Memory B cell (primary cell): ENCODE data around the gene HERC2.

Source experiments
- ATAC-seq: fragments of 150-1000 bp; cut with Tn5 transposase; 2 replicates; pipeline ENCODE4 v1.10.0; 2021; ENCODE audit warnings: low read depth, mild to moderate bottlenecking, moderate library complexity
- DNase-seq, 2 donors: peaks; one replicate each; pipeline ENCODE4 v3.0.0; 2022; ENCODE audit warnings: low spot score in 2 of 2
- H3K27ac Mint-ChIP-seq: one replicate; pipeline ENCODE4 v1.8.0; 2022; ENCODE audit warnings: mild to moderate bottlenecking, moderate library complexity, mixed read lengths
- H3K27me3 Mint-ChIP-seq: one replicate; pipeline ENCODE4 v1.8.0; 2022; ENCODE audit warnings: mixed read lengths
- H3K36me3 Mint-ChIP-seq: one replicate; pipeline ENCODE4 v1.8.0; 2022; ENCODE audit warnings: mild to moderate bottlenecking, mixed read lengths
- H3K4me1 Mint-ChIP-seq: one replicate; pipeline ENCODE4 v1.8.0; 2022; ENCODE audit warnings: mixed read lengths
- H3K4me3 Mint-ChIP-seq: one replicate; pipeline ENCODE4 v1.8.0; 2022; ENCODE audit warnings: mild to moderate bottlenecking, moderate library complexity, mixed read lengths
- H3K9me3 Mint-ChIP-seq: one replicate; pipeline ENCODE4 v1.8.0; 2022; ENCODE audit warnings: mixed read lengths

The HERC2 gene

GRCh38 chr15:28109626-28110455 lies 212.1 kb downstream of the HERC2 start:
- peaks cover 27% of the 10 kb centered on the region for H3K36me3 Mint-ChIP-seq
- H3K27me3 Mint-ChIP-seq = peaks cover 15% of the 10 kb centered on the region
- H3K4me3 Mint-ChIP-seq = no peak overlapping the region
- H3K4me1 Mint-ChIP-seq = peaks cover 17% of the 10 kb centered on the region
- no peaks in the 10 kb centered on the region for H3K9me3 Mint-ChIP-seq
- H3K27ac Mint-ChIP-seq = no peak overlapping the region
- no peak for ATAC-seq
- no peak for DNase-seq

- no peak overlapping the region for H3K27ac Mint-ChIP-seq
- H3K27me3 Mint-ChIP-seq = peaks cover 25% of the 10 kb centered on the region
- H3K4me1 Mint-ChIP-seq = peaks cover 20% of the 10 kb centered on the region
- no peak for DNase-seq
- ATAC-seq = no peak
- H3K9me3 Mint-ChIP-seq = no peaks in the 10 kb centered on the region
- H3K36me3 Mint-ChIP-seq = peaks cover 19% of the 10 kb centered on the region
- no peak overlapping the region for H3K4me3 Mint-ChIP-seq
Measured at GRCh38 chr15:28107904-28108275, 214.1 kb downstream of the HERC2 start.

- Mint-ChIP-seq H3K27ac (no peak overlapping the region), H3K27me3 (peaks cover 25% of the 10 kb centered on the region), H3K9me3 (no peaks in the 10 kb centered on the region), H3K36me3 (peaks cover 16% of the 10 kb centered on the region), H3K4me1 (peaks cover 20% of the 10 kb centered on the region), H3K4me3 (peak overlapping the region; percentile 77)
- ATAC-seq = peak; percentile 30
- no peak for DNase-seq
Measured at GRCh38 chr15:28107111-28107903, 214.7 kb downstream of the HERC2 start.

GRCh38 chr15:28106294-28107110 lies 215.5 kb downstream of the HERC2 start:
- H3K9me3 Mint-ChIP-seq = no peaks in the 10 kb centered on the region
- H3K27ac Mint-ChIP-seq = no peak overlapping the region
- ATAC-seq = peak; percentile 69
- H3K4me3 Mint-ChIP-seq = peak overlapping the region; percentile 46
- DNase-seq = no peak
- peaks cover 20% of the 10 kb centered on the region for H3K4me1 Mint-ChIP-seq
- H3K36me3 Mint-ChIP-seq = peaks cover 9% of the 10 kb centered on the region
- H3K27me3 Mint-ChIP-seq = peaks cover 25% of the 10 kb centered on the region

GRCh38 chr15:28105793-28106192 lies 216.2 kb downstream of the HERC2 start:
- ATAC-seq (no peak), DNase-seq (no peak)
- Mint-ChIP-seq H3K9me3 (no peaks in the 10 kb centered on the region), H3K4me3 (peak overlapping the region; percentile 46), H3K27ac (no peak overlapping the region), H3K4me1 (peaks cover 20% of the 10 kb centered on the region), H3K27me3 (peaks cover 25% of the 10 kb centered on the region), H3K36me3 (peaks cover 5% of the 10 kb centered on the region)

GRCh38 chr15:28105224-28105791 lies 216.7 kb downstream of the HERC2 start:
- DNase-seq (no peak), ATAC-seq (no peak)
- no peaks in the 10 kb centered on the region for H3K9me3 Mint-ChIP-seq
- peak overlapping the region; percentile 46 for H3K4me3 Mint-ChIP-seq
- no peak overlapping the region for H3K27ac Mint-ChIP-seq
- peaks cover 26% of the 10 kb centered on the region for H3K27me3 Mint-ChIP-seq
- peaks cover 5% of the 10 kb centered on the region for H3K36me3 Mint-ChIP-seq
- peaks cover 21% of the 10 kb centered on the region for H3K4me1 Mint-ChIP-seq

- Mint-ChIP-seq H3K27ac (no peak overlapping the region), H3K4me3 (no peak overlapping the region), H3K36me3 (peaks cover 6% of the 10 kb centered on the region), H3K9me3 (no peaks in the 10 kb centered on the region), H3K4me1 (peaks cover 29% of the 10 kb centered on the region), H3K27me3 (peaks cover 35% of the 10 kb centered on the region)
- ATAC-seq (no peak), DNase-seq (no peak)
Measured at GRCh38 chr15:28104326-28104725, 217.7 kb downstream of the HERC2 start.

- Mint-ChIP-seq H3K4me1 (peaks cover 29% of the 10 kb centered on the region), H3K4me3 (no peak overlapping the region), H3K9me3 (no peaks in the 10 kb centered on the region), H3K27me3 (peaks cover 37% of the 10 kb centered on the region), H3K36me3 (peaks cover 6% of the 10 kb centered on the region), H3K27ac (no peak overlapping the region)
- no peak for ATAC-seq
- no peak for DNase-seq
Measured at GRCh38 chr15:28103831-28104230, 218.1 kb downstream of the HERC2 start.

- peaks cover 43% of the 10 kb centered on the region for H3K27me3 Mint-ChIP-seq
- H3K27ac Mint-ChIP-seq = no peak overlapping the region
- peaks cover 6% of the 10 kb centered on the region for H3K36me3 Mint-ChIP-seq
- ATAC-seq = no peak
- no peaks in the 10 kb centered on the region for H3K9me3 Mint-ChIP-seq
- no peak overlapping the region for H3K4me3 Mint-ChIP-seq
- DNase-seq = no peak
- peaks cover 32% of the 10 kb centered on the region for H3K4me1 Mint-ChIP-seq
Measured at GRCh38 chr15:28101983-28102441, 220.0 kb downstream of the HERC2 start.

- Mint-ChIP-seq H3K27me3 (peaks cover 43% of the 10 kb centered on the region), H3K4me1 (peaks cover 32% of the 10 kb centered on the region)
Measured at GRCh38 chr15:28101201-28101600, 220.8 kb downstream of the HERC2 start.

GRCh38 chr15:28100516-28101195 lies 221.3 kb downstream of the HERC2 start:
- ATAC-seq = no peak
- Mint-ChIP-seq H3K4me1 (peaks cover 28% of the 10 kb centered on the region), H3K27ac (no peak overlapping the region), H3K36me3 (peaks cover 6% of the 10 kb centered on the region), H3K9me3 (no peaks in the 10 kb centered on the region), H3K4me3 (no peak overlapping the region), H3K27me3 (peaks cover 39% of the 10 kb centered on the region)
- no peak for DNase-seq

More at GRCh38 chr15:28101201-28101600, 220.8 kb downstream of the HERC2 start:
- Mint-ChIP-seq H3K9me3 (no peaks in the 10 kb centered on the region), H3K4me3 (no peak overlapping the region), H3K27ac (no peak overlapping the region), H3K36me3 (peaks cover 6% of the 10 kb centered on the region)
- ATAC-seq = no peak
- DNase-seq = no peak

GRCh38 chr15:28099555-28100140 lies 222.3 kb downstream of the HERC2 start:
- peaks cover 29% of the 10 kb centered on the region for H3K27me3 Mint-ChIP-seq
- DNase-seq (no peak), ATAC-seq (no peak)
- H3K4me1 Mint-ChIP-seq = peaks cover 18% of the 10 kb centered on the region
- peaks cover 3% of the 10 kb centered on the region for H3K36me3 Mint-ChIP-seq
- no peak overlapping the region for H3K27ac Mint-ChIP-seq
- H3K4me3 Mint-ChIP-seq = peak overlapping the region; percentile 47
- H3K9me3 Mint-ChIP-seq = no peaks in the 10 kb centered on the region
